GM12801 (cell line): Measurements from ENCODE around the gene ESRRA.

Source experiments
- CTCF ChIP-seq: IDR thresholded peaks from one replicate; pipeline ENCODE4 v1.5.1; 2011; ENCODE audit warnings: control low read depth; ENCODE audit not compliant: insufficient read length; ENCODE audit errors: extremely low read depth

Gene ESRRA

GRCh38 chr11:64364911-64365310, 59.6 kb downstream of the ESRRA start:
- TF ChIP-seq CTCF: no peak
